Occipital lobe (tissue), 2 donors: Measurements from ENCODE around the gene KLHL41. TPM values are rescaled to one million over a fixed set of nuclear protein-coding genes. Genes with fewer than 3 reads are reported as not detected.
"Not testable (repeated sequence)": the region's sequence is repeated elsewhere in the genome, so short reads cannot be mapped to it uniquely, and the experiment has no call there.

Experiments used
- DNase-seq: peaks from one replicate; lab custom pipeline; 2025; lab: John Stamatoyannopoulos, UW
- total RNA-seq: library from RNA; depleted of rRNA; stranded (reverse); fragments of >200 nt; gene quantifications from one replicate; pipeline ENCODE4 v1.2.3, GENCODE V29; 2014

The KLHL41 gene
- total RNA-seq, 1 donor from 2014 or later: 4.1 TPM

DNA sequence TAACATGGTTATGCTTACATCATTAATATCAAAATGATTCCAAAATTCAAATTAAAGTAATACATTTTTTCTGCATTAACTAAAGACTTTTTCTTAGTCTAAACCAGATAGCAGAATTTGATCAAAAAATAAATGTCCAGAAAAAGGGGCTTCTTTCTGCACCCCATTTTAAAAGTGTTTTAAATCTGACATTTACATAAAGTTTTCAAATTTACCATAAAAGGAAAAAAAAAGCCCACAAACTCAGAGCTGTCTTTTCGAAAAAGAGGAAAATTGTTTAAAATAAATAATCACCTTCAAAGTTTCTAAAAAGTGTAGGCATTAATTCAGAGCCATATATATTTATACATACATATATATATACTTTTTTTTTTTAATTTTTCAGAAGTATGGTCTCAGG is 62.7 kb downstream of the KLHL41 start:
- no peak for DNase-seq

DNA sequence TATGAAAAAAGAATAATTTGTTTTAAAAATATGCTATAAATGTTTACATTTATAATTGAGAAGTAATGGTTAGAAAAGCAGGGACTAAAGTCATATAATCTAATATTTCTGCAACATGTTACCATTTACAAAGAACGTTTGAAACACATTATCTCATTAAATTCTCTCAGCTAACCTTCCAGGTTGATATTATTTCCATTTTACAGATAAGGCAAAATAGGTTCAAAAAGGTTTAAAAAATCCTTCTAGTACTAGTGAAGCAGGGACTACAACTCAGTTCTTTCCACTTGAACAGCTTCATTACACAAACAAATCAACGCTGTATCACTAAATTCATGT is 63.3 kb downstream of the KLHL41 start:
- DNase-seq: no peak

GRCh38 chr2:169573160-169573973 is 63.9 kb downstream of the KLHL41 start, which contains the start of gene FASTKD1:
TSS of gene FASTKD1 (minus strand) at chr2:169573865. CDS start at chr2:169572029, 1,836 bp downstream.
- peak; percentile 89 for DNase-seq

GRCh38 chr2:169573974-169574299 is 64.4 kb downstream of the KLHL41 start:
- no peak for DNase-seq

DNA sequence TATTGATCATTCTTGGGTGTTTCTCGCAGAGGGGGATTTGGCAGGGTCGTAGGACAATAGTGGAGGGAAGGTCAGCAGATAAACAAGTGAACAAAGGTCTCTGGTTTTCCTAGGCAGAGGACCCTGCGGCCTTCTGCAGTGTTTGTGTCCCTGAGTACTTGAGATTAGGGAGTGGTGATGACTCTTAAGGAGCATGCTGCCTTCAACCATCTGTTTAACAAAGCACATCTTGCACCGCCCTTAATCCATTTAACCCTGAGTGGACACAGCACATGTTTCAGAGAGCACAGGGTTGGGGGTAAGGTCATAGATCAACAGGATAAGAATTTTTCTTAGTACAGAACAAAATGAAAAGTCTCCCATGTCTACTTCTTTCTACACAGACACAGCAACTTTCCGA is 65.0 kb downstream of the KLHL41 start:
- not testable (repeated sequence) for DNase-seq

DNA sequence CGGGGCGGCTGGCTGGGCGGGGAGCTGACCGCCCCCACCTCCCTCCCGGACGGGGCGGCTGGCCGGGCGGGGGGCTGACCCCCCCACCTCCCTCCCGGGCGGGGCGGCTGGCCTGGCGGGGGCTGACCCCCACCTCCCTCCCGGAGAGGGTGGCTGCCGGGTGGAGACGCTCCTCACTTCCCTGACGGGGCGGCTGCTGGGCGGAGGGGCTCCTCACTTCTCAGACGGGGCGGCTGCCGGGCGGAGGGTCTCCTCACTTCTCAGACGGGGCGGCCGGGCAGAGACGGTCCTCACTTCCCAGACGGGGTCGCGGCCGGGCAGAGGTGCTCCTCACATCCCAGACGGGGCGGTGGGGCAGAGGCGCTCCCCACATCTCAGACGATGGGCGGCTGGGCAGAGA is 65.8 kb downstream of the KLHL41 start:
- not testable (repeated sequence) for DNase-seq

Other genes starting within 250 kb of the KLHL41 start
- gene LRP2, start 147.2 kb upstream of the KLHL41 start, total RNA-seq: 0.16 TPM
- 20.0 TPM for gene BBS5, start 30.2 kb upstream of the KLHL41 start, total RNA-seq
- gene FASTKD1, start 64.2 kb downstream of the KLHL41 start, total RNA-seq: 81.6 TPM
- gene PPIG, start 74.6 kb downstream of the KLHL41 start, total RNA-seq: 54.9 TPM
- gene CFAP210, start 184.7 kb downstream of the KLHL41 start, total RNA-seq: 1.9 TPM
- gene PHOSPHO2, start 184.8 kb downstream of the KLHL41 start, total RNA-seq: 14.5 TPM
- gene KLHL23, start 224.1 kb downstream of the KLHL41 start, total RNA-seq: 175 TPM